Stimulated activated CD4-positive, alpha-beta T cell treated with anti-CD3 and anti-CD28 coated beads, Interleukin-1b, Interleukin-23, amount 100 ng/mL, for 24 hours (primary cell): Measurements from ENCODE around the gene PAGR1.
A peak's percentile ranks its signal among the peaks of the same experiment; 100 is the strongest.
"Not testable (repeated sequence)": the region's sequence is repeated elsewhere in the genome, so short reads cannot be mapped to it uniquely, and the experiment has no call there.

Experiments
- DNase-seq, 4 experiments: peaks; one replicate each; pipeline ENCODE4 v3.0.0-alpha.2; 2020; ENCODE audit warnings: low read depth in 4 of 4, low spot score in 1 of 4

Gene PAGR1

DNA sequence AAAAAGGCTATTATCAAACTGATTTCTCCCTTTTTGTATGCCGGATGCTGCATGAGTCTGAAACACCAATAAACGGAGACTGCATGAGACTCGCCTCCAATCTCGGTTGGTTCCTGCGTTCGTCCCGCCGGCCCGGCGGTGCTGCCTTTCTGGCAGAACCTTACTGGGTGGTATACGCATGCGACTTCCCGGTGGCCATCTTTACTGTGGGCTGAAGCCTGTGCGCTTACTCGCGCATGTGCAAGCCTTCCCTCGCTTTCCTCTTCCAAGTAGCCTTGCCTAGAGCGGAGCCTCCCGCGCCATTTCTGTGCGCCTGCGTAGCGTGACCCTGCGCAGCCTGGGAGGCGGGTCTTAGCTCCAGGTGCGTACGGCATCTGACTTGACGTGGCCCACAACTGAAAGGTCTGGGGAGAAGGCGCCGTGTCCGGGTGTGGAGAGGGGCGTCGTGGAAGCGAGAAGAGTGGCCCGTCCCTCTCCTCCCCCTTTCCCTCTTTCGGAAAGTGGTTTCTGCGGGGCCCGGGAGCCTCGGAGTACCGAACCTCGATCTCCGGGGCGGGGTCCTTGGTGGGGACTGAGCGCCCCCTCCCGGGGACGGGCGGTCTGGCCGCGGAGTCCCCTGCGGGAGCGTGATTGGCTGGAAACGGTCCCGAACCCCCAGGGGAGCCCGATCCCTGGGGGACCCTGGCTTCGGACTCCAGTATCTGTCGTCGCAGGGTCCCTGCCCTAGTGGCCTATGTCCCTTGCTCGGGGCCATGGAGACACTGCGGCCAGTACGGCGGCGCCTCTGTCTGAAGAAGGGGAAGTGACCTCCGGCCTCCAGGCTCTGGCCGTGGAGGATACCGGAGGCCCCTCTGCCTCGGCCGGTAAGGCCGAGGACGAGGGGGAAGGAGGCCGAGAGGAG, at the start of gene PAGR1:
TSS of gene PAGR1 (plus strand) at position 360 of the 901 bp plus-strand sequence. CDS start at position 734, 374 bp downstream.
- peak; percentile 93 to 96 (median 95) for DNase-seq

DNA sequence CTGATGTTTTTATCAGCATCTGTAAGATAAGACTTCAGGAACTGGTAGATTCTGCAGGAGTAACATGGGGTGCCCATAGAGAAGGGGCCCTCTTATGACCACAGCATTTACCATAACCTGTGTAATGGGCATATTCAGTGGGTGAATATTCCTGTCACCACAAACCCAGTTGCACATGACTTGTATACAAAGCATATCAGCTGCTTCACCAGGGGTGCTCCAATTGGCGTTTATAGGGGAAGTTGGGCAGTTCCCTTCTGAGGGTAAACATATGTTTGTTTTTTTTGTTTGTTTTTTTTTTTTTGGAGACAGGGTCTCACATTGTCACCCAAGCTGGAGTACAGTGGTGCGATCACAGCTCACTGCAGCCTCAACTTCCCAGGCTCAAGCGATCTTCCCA, 49.4 kb upstream of the PAGR1 start:
- no peak for DNase-seq

DNA sequence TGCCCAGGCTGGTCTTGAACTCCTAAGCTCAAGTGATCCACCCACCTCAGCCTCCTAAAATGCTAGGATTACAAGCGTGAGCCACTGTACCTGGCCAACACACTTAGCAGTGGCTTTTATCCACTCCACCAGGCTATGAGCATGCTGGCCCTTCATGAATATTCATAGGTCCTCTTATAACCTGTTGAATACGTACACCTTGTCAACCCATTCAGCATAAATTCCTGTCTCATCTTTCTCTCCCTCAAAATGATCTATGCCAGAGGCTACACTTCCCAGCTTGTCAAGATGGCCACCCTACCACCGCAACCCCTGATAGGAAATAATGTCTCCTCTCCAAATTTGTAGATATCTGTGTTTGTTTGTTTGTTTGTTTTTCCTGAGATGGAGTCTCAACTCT, 48.9 kb upstream of the PAGR1 start:
- DNase-seq, result no peak

DNA sequence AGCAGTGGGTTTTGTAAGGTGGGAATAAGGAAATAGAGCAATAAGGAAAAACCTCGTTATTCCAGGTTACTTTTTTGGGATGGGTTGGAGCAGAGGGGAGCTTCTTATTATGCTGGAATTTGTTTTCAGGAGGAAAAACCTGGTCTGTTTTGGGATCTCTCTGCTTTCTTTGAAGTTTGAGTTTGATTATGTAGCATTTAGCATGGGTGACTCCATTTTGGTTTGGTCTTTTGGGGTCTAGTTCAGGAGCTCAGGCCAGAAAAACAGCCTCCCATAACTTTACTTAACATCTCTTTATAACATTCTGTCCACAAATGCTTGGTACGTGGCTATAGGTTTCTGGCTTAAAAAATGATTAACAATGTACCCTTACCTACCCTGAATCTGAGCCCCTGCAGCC, 46.4 kb upstream of the PAGR1 start:
- no peak for DNase-seq

DNA sequence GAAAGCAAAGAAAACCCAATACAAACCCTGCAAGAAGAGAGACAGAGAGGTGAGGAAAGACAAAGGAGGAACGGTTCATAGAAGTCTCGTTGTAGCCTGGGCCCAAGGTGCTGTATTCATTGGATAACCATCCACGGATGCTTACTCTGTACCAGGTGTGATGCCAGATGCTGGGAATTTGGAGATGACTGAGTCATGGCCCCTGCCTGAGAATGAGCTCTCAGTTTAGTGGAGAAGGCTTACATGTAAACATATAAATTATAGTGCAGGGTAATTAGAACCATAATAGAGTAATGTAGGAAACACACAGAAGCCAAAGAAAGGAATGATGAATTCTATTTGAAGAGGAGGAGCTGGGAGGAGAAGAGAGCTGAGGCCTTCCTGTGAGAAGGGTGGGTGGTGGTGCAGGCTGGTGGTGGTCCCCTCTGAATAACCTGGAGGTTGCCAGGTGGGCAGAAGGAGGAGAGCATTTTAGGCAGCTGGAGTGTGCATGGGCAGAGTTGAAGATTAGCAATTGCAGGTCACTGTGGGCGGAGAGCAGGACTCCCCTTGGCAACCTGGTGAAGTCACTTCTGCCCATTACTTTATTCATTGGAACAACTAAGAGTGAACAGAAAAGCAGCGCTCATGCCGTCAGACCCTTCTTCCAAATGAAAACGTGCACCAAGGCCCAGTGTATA, 45.6 kb upstream of the PAGR1 start:
- DNase-seq, result no peak

DNA sequence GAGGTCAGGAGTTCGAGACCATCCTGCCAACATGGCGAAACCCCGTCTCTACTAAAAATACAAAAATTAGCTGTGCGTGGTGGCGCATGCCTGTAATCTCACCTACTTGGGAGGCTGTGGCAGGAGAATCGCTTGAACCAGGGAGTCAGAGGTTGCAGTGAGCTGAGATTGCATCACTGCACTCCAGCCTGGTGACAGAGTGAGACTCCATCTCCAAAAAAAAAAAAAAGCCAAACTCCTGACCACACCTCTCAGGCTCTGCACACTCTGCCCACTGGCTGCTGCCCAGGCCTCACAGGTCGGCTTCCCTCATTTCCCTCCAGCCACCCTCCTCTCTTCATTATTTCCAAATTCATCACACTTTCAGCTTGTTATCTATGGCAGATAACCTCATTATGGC, 43.6 kb upstream of the PAGR1 start:
- DNase-seq, result not testable (repeated sequence)

DNA sequence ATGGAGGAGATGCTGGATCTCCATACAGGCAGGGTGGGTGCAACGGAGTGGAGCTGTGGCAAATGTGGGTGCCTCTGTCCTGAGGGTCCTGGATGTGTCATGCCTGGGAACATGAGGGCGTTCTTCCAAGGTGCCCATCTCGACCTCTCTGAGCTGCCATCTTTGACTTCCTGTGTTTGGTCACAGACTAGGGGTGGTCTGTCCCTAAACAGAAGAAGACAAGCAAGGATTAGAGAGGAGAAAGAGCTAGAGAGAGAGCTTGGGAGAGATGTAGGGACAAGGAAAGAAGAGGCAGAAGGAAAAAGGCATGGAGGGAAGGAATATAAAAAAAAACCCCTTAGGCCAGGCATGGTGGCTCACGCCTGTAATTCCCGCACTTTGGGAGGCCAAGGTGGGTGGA, 41.2 kb upstream of the PAGR1 start:
- DNase-seq, result no peak

DNA sequence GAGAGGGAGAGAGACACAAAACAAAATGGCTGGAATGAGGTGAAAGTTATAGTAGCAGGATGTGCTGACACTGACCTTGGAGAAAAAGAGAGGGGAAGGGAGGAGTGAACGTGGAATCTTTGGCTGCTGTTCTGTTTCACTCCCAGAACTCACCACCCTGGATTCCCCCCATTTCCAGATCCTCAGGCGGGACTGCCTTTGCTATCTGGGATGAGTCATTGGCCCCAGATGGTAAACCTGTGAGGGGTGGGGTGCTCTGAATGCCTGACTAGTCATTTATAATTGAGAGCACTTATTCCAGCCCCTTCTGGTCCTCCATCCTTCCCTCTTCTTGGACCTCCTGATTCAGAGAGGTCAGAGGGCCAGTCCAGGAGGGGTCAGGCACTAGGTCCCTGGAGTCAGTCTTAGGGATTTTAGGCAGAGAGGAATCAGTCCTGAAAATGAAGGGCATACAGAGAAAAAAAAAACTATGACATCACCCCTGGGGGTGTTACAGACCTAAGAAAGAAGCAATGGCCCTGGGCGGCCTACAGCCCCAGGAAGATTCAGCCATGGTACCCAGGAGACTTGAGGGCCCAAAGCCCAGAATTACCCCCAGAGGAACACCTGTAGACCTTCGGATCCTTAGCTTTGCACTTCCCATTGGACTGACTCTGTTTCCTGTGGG, 40.1 kb upstream of the PAGR1 start:
- no peak for DNase-seq

DNA sequence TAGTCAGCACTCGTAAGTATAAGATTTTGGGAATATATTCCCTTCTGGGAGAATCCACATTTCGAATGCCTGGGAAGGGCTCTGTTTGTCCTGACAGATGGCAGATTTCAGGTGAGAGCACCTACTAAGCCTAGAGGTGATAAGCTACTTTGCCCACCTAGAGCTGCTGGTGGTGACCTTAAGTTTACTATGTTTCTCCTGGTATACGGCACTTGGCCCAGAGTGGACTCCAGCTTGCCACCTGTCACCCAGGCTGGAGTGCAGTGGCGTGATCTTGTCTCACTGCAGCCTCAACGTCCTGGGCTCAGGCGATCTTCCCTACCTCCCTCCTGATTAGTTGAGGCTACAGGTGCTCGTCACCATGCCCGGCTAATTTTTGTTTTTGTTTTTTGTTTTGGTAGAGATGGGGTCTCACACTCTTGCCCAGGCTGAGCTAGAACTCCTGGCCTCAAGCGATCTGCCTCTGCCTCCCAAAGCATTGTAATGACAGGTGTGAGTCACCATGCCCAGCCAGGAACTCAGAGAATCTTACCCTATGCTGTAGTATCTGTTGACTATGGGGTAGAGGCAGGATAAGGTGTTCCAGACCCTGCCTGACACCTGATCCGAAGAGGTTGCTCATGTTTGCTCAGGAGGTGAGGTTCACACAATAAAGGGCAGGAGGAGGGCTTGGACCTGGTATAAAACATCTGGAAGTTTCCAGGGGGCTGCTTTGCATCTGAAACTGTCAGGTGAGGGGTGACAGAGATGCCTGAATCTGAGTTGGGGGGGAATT, 38.2 kb upstream of the PAGR1 start, which contains the start of gene ZG16:
TSS of gene ZG16 (plus strand) at position 681 of the 775 bp plus-strand sequence. CDS start 1,011 bp downstream, outside the sequence.
- no peak for DNase-seq

DNA sequence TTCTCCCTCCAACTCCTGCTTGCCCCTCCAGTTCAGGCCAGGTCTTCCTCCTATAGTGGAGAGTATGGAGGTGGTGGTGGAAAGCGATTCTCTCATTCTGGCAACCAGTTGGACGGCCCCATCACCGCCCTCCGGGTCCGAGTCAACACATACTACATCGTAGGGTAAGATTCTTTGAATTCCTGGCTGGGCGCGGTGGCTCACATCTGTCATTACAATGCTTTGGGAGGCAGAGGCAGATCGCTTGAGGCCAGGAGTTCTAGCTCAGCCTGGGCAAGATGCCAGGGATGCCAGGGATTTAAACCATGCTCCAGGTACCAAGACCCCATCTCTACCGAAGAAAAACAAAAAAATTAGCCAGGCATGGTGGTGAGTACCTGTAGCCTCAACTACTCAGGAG, 36.5 kb upstream of the PAGR1 start:
- DNase-seq, result no peak

DNA sequence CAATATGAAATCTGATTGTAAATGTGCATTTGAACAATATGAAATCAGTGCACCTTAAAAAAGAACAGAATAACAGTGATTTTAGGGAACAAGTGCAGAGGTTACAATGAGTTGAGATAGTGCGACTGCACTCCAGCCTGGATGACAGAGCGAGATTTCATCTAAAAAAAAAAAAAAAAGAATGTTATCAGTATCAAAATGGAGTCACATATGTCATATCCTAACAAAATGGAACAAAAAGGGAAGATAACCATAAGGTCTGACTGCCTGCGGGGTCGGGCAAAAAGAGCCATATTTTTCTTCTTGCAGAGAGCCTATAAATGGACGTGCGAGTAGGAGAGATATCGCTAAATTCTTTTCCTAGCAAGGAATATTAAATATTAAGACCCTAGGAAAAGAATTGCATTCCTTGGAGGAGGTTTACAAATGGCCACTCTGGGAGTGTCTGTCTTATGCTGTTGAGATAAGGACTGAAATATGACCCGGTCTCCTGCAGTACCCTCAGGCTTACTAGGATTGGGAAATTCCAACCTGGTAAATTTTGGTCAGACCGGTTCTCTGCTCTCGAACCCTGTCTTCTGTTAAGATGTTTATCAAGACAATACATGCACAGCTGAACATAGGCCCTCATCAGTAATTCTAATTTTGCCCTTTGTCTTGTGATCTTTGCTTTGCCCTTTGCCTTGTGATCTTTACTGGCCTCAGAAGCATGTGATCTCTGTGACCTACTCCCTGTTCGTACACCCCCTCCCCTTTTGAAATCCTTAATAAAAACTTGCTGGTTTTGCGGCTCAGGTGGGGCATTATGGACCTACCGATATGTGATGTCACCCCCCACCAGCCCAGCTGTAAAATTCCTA, 32.6 kb upstream of the PAGR1 start:
- not testable (repeated sequence) for DNase-seq

DNA sequence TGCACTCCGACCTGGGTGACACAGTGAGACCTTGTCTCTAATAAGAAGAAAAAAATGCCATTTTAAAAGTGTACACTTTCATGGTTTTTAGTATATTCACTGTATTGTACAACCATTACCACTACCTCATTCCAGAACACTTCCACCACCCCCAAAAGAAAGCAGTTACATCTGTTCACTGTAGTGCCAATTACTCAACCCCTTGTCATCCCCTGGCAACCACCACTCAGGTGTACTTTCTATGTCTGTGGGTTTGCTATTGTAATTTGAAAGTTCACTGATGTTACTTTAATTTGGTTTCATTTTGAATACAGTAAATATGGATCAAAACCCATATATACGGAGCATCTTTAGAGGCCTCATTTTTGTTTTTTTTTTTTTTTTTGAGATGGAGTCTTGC, 31.8 kb upstream of the PAGR1 start:
- no peak for DNase-seq

DNA sequence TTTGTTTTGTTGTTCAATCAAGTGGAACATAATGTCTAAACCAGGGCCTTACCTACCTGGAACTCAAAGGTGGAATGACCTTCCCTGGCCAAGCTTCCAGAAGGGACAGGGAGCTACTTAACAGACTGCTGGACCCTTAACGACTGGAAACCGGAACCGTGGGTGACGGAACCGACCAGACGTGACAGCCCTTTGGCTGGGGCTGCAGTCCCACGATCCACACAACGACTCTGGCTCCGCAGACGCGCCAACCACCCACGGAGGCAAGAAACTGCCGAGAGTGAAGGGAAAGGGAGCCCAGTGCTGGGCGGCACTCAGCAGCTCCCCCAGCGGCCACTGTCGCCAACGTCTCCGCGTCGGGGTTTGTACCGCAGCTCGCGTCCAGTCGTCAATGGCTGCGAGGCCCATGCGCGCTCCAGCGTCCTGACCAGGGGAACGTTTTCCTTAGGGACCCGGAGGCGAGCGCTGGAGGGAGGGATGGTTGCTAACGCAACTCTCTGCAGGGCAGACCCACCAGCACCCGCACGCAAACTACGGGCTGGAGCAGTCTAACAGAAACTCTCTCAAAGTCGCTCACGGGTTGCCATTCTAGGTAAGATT, 31.0 kb upstream of the PAGR1 start:
- DNase-seq, result peak in 3 of 4 experiments; percentile 43 to 68 (median 53)

DNA sequence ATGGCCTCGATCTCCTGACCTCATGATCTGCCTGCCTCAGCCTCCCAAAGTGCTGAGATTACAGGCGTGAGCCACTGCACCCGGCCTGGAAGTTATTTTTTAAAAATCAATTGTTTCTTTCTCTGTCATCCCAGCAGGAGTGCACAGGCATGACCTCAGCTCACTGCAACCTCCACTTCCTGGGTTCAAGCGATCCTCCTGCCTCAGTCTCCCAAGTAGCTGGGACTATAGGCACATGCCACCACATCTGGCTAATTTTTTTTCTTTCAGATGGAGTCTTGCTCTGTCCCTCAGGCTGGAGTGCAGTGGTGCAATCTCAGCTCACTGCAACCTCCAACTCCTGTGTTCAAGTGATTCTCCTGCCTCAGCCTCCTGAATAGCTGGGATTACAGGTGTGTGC, 28.8 kb upstream of the PAGR1 start:
- not testable (repeated sequence) for DNase-seq

DNA sequence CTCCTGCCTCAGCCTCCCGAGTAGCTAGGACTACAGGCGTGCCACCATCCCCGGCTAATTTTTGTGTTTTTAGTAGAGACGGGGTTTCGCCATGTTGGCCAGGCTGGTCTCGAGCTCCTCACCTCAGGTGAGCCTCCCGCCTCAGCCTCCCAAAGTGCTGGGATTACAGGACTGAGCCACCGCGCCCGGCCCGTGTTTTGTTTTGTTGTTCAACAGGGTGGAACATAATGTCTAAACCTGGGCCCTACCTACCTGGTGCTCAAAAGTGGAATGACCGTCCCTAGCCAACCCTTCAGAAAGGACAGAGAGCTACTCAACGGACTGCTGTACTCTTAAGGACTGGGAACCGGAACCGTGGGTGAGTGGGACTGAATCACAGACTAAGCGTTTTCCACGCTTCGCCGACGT, 26.2 kb upstream of the PAGR1 start:
- no peak for DNase-seq

DNA sequence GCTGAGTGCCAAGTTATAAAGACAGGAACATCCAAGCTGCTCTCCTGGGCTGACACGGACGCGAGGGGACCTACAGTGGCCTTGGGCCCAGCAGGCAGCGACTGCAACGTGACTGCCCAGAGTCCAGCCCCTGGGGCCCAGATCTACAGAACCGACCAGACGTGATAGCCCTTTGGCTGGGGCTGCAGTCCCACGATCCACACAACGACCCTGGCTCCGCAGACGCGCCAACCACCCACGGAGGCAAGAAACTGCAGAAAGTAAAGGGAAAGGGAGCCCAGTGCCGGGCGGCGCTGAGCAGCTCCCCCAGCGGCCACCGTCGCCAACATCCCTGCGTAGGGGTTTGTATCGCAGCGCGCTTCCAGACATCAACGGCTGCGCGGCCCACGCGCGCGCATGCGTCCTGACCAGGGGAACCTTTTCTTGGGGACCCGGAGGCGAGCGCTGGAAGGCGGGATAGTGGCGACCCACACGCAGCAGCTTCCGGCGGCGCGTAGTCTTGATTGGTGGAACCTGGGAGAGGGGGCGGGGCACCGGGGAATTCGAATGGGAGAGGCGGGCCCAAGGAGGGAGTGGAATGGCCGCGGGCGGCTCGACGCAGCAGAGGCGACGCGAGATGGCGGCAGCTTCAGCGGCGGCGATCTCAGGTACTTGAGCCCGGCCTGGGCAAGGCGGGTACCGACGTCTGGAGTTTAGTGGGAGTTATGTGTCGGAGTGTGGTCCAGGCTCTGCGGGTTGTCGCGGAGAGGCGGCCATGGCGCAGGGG, 25.6 kb upstream of the PAGR1 start, which contains the start of gene KIF22:
TSS of gene KIF22 (plus strand) at position 569 of the 766 bp plus-strand sequence. CDS start at position 578, 9 bp downstream.
- DNase-seq, result peak; percentile 99 to 100 (median 99)

DNA sequence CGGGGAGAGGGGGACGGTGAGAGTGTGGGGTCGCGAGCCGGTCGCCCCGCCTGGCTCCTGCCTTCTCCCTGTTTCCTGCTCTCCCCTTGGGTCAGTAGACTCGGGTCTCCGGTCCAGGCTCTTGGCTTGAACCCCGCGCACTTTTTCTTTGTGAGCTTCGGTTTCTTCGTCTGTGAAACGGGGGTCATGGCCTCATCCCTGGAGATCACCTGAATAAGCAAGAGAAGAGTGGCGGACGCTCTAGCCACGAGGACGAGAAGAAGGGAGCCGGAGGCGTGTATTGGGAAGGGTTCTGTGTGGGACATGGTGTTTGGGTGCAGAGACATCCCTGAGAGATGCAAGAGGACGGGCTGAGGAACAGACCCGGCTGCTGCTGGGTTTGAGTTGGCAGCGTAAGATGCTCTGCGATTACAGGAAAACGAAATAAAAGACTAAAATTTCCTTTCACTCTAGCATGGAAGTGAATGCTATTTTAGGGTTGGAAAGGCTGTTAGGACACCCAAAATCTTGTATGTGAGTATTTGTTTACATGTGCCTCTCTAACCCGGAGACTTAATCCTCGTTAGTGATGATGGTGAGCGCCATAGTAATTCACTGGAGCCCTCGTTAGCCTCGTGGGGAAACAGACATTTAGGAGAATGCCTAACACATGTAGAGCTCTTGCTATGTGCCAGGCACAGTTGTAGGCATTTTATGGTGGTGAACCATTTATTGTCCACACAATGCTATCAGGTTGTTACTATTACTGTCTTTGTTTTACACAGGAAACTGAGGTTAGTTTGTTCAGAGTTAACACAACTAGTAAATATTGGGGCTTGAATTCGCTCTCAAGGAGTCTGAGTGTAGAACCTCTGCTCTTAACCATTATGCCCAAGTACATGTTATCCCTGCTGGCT, 24.8 kb upstream of the PAGR1 start:
- DNase-seq, result no peak
